ENCODE data around the gene PAX7. TPM values are rescaled to one million over a fixed set of nuclear protein-coding genes. Genes with fewer than 3 reads are reported as not detected.

PAX7 gene
- total RNA-seq, 1 donor = not detected

- Histone ChIP-seq H3K4me2 (ENCODE audit: insufficient read depth, low read length) (no peak overlapping the region), H3K27me3 (ENCODE audit: insufficient read depth, low read length) (peaks cover 4% of the 10 kb centered on the region), H2AFZ (ENCODE audit: low read length) (no peak overlapping the region), H3K4me1 (ENCODE audit: insufficient read depth, low read length) (no peaks in the 10 kb centered on the region), H3K9me3 (ENCODE audit: low read depth, low read length) (no peaks in the 10 kb centered on the region), H3K36me3 (ENCODE audit: insufficient read depth, low read length) (no peaks in the 10 kb centered on the region), H3K79me2 (ENCODE audit: insufficient read depth, low read length) (no peaks in the 10 kb centered on the region), H3K27ac (ENCODE audit: low read depth, low read length) (no peak overlapping the region), H4K20me1 (ENCODE audit: insufficient read depth, low read length) (no peaks in the 10 kb centered on the region), H3K4me3 (ENCODE audit: insufficient read depth, low read length) (no peak overlapping the region)
- TF ChIP-seq CTCF (IDR thresholded peaks at IDR 0.05; ENCODE audit: extremely low read depth, low read depth, low read length) = no peak
- peak; percentile 67 for DNase-seq (ENCODE audit: insufficient read length, low spot score, missing footprints)
Measured at GRCh38 chr1:18735224-18735997, 104.8 kb downstream of the PAX7 start.

- DNase-seq (ENCODE audit: insufficient read length, low spot score, missing footprints) = no peak
- H4K20me1 ChIP-seq (ENCODE audit: insufficient read depth, low read length) = no peaks in the 10 kb centered on the region
- TF ChIP-seq CTCF (IDR thresholded peaks at IDR 0.05; ENCODE audit: extremely low read depth, low read depth, low read length) = no peak
- H3K79me2 ChIP-seq (ENCODE audit: insufficient read depth, low read length) = no peaks in the 10 kb centered on the region
- no peak overlapping the region for H3K4me3 ChIP-seq (ENCODE audit: insufficient read depth, low read length)
- no peaks in the 10 kb centered on the region for H3K9me3 ChIP-seq (ENCODE audit: low read depth, low read length)
- no peak overlapping the region for H3K4me2 ChIP-seq (ENCODE audit: insufficient read depth, low read length)
- no peaks in the 10 kb centered on the region for H3K4me1 ChIP-seq (ENCODE audit: insufficient read depth, low read length)
- H3K27ac ChIP-seq (ENCODE audit: low read depth, low read length) = no peak overlapping the region
- H3K27me3 ChIP-seq (ENCODE audit: insufficient read depth, low read length) = peaks cover 4% of the 10 kb centered on the region
- no peak overlapping the region for H2AFZ ChIP-seq (ENCODE audit: low read length)
- no peaks in the 10 kb centered on the region for H3K36me3 ChIP-seq (ENCODE audit: insufficient read depth, low read length)
Measured at GRCh38 chr1:18736958-18737357, 106.3 kb downstream of the PAX7 start.

- Histone ChIP-seq H3K27me3 (ENCODE audit: insufficient read depth, low read length) (peaks cover 2% of the 10 kb centered on the region), H2AFZ (ENCODE audit: low read length) (no peak overlapping the region), H3K4me3 (ENCODE audit: insufficient read depth, low read length) (no peak overlapping the region), H3K4me1 (ENCODE audit: insufficient read depth, low read length) (no peaks in the 10 kb centered on the region), H3K27ac (ENCODE audit: low read depth, low read length) (no peak overlapping the region), H3K36me3 (ENCODE audit: insufficient read depth, low read length) (no peaks in the 10 kb centered on the region), H3K4me2 (ENCODE audit: insufficient read depth, low read length) (no peak overlapping the region), H4K20me1 (ENCODE audit: insufficient read depth, low read length) (no peaks in the 10 kb centered on the region), H3K79me2 (ENCODE audit: insufficient read depth, low read length) (no peaks in the 10 kb centered on the region), H3K9me3 (ENCODE audit: low read depth, low read length) (no peaks in the 10 kb centered on the region)
- no peak for TF ChIP-seq CTCF (IDR thresholded peaks at IDR 0.05; ENCODE audit: extremely low read depth, low read depth, low read length)
- DNase-seq (ENCODE audit: insufficient read length, low spot score, missing footprints) = no peak
Measured at GRCh38 chr1:18738126-18738525, 107.5 kb downstream of the PAX7 start.

- TF ChIP-seq CTCF (IDR thresholded peaks at IDR 0.05; ENCODE audit: extremely low read depth, low read depth, low read length) = no peak
- Histone ChIP-seq H3K79me2 (ENCODE audit: insufficient read depth, low read length) (no peaks in the 10 kb centered on the region), H3K27me3 (ENCODE audit: insufficient read depth, low read length) (no peaks in the 10 kb centered on the region), H3K4me3 (ENCODE audit: insufficient read depth, low read length) (no peak overlapping the region), H3K27ac (ENCODE audit: low read depth, low read length) (no peak overlapping the region), H2AFZ (ENCODE audit: low read length) (no peak overlapping the region), H4K20me1 (ENCODE audit: insufficient read depth, low read length) (no peaks in the 10 kb centered on the region), H3K36me3 (ENCODE audit: insufficient read depth, low read length) (no peaks in the 10 kb centered on the region), H3K4me1 (ENCODE audit: insufficient read depth, low read length) (no peaks in the 10 kb centered on the region), H3K9me3 (ENCODE audit: low read depth, low read length) (no peaks in the 10 kb centered on the region), H3K4me2 (ENCODE audit: insufficient read depth, low read length) (no peak overlapping the region)
- no peak for DNase-seq (ENCODE audit: insufficient read length, low spot score, missing footprints)
Measured at GRCh38 chr1:18738617-18739016, 108.0 kb downstream of the PAX7 start.
